Thymus (tissue), 11 donors: ENCODE measurements around the gene FOXR1. TPM values are rescaled to one million over a fixed set of nuclear protein-coding genes. Genes with fewer than 3 reads are reported as not detected.
"Not testable (repeated sequence)": the region's sequence is repeated elsewhere in the genome, so short reads cannot be mapped to it uniquely, and the experiment has no call there.

Experiments
- DNase-seq, 9 donors: peaks; one replicate each; pipeline ENCODE4 v3.0.0-alpha.2; 2013; ENCODE audit warnings: low spot score in 9 of 9, low read depth in 6 of 9, missing footprints in 1 of 9
- H3K27ac ChIP-seq, 2 donors: one replicate each; pipeline ENCODE4 v1.5.1; 2013; ENCODE audit warnings: control low read depth in 1 of 2, low read depth in 1 of 2, low read length in 1 of 2, mild to moderate bottlenecking in 1 of 2, moderate library complexity in 1 of 2
- H3K27me3 ChIP-seq, 2 donors: one replicate each; pipeline ENCODE4 v1.5.1; 2013; ENCODE audit warnings: low read length in 1 of 2; ENCODE audit not compliant: control insufficient read depth in 2 of 2, insufficient read depth in 1 of 2
- H3K36me3 ChIP-seq, 2 donors: one replicate each; pipeline ENCODE4 v1.5.1; 2013; ENCODE audit warnings: low read length in 1 of 2, mild to moderate bottlenecking in 1 of 2, moderate library complexity in 1 of 2; ENCODE audit not compliant: control insufficient read depth in 2 of 2, insufficient read depth in 2 of 2
- H3K4me1 ChIP-seq, 2 donors: one replicate each; pipeline ENCODE4 v1.5.1; 2013; ENCODE audit warnings: low read length in 2 of 2; ENCODE audit not compliant: control insufficient read depth in 2 of 2, insufficient read depth in 2 of 2
- H3K4me3 ChIP-seq, 2 donors: one replicate each; pipeline ENCODE4 v1.5.1; 2013; ENCODE audit warnings: low read length in 2 of 2, control low read depth in 1 of 2, mild to moderate bottlenecking in 1 of 2
- H3K9me3 ChIP-seq, 2 donors: one replicate each; pipeline ENCODE4 v1.5.1; 2013; ENCODE audit warnings: low read length in 1 of 2, mild to moderate bottlenecking in 1 of 2; ENCODE audit not compliant: control insufficient read depth in 2 of 2, insufficient read depth in 1 of 2
- WGBS: extraction: QIAGEN DNeasy Blood & Tissue Kit; methylation state at CpG from one replicate; pipeline ENCODE4 v1.1.7; 2013; 5-methylcytosine and 5-hydroxymethylcytosine counted together
- polyA plus RNA-seq: library from polyadenylated mRNA; stranded (reverse); fragments of 200-250 nt; gene quantifications from one replicate; pipeline ENCODE4 v1.2.3, GENCODE V29; 2013
- total RNA-seq: library from RNA; stranded (reverse); fragments of 120-200 nt; gene quantifications from one replicate; pipeline ENCODE4 v1.2.4, GENCODE V29; 2013
- donor health status: healthy.

Gene FOXR1
- total and polyA plus RNA-seq, 2 donors: 0.19 TPM; not detected in 1

GRCh38 chr11:118957968-118958367 lies 13.6 kb upstream of the FOXR1 start:
- Histone ChIP-seq H3K27ac (no peak overlapping the region), H3K27me3 (peaks cover 0 to 7% of the 10 kb centered on the region in 2 donors), H3K9me3 (no peaks in the 10 kb centered on the region), H3K4me3 (no peak overlapping the region), H3K36me3 (no peaks in the 10 kb centered on the region), H3K4me1 (no peaks in the 10 kb centered on the region)
- no peak for DNase-seq
- 97% methylated on average over 8 of the region's 8 CpGs for WGBS

GRCh38 chr11:118958577-118958976 lies 13.0 kb upstream of the FOXR1 start:
- Histone ChIP-seq H3K27ac (no peak overlapping the region), H3K9me3 (no peaks in the 10 kb centered on the region), H3K4me1 (no peaks in the 10 kb centered on the region), H3K36me3 (no peaks in the 10 kb centered on the region), H3K27me3 (peaks cover 0 to 4% of the 10 kb centered on the region in 2 donors), H3K4me3 (no peak overlapping the region)
- no peak for DNase-seq
- 94% methylated on average over 2 of the region's 2 CpGs for WGBS

GRCh38 chr11:118961189-118961588 lies 10.4 kb upstream of the FOXR1 start:
- DNase-seq: no peak
- no peaks in the 10 kb centered on the region for H3K36me3 ChIP-seq
- 97% methylated on average over 5 of the region's 5 CpGs for WGBS

GRCh38 chr11:118961591-118961990 lies 10.0 kb upstream of the FOXR1 start:
- WGBS: 71% methylated on average over 11 of the region's 11 CpGs
- H3K4me3 ChIP-seq: no peak overlapping the region
- DNase-seq: no peak

More at GRCh38 chr11:118961189-118961588, 10.4 kb upstream of the FOXR1 start:
- no peak overlapping the region for H3K4me3 ChIP-seq
- H3K27ac ChIP-seq: no peak overlapping the region
- H3K4me1 ChIP-seq: no peaks in the 10 kb centered on the region
- H3K27me3 ChIP-seq: no peaks in the 10 kb centered on the region
- H3K9me3 ChIP-seq: no peaks in the 10 kb centered on the region

GRCh38 chr11:118969508-118969907 lies 2.1 kb upstream of the FOXR1 start:
- H3K4me3 ChIP-seq, H3K4me1 ChIP-seq, DNase-seq, H3K27ac ChIP-seq, H3K9me3 ChIP-seq, H3K36me3 ChIP-seq: not testable (repeated sequence)
- 96% methylated on average over 2 of the region's 2 CpGs for WGBS
- H3K27me3 ChIP-seq: peaks cover 0 to 19% of the 10 kb centered on the region in 2 donors

More at GRCh38 chr11:118961591-118961990, 10.0 kb upstream of the FOXR1 start:
- H3K27me3 ChIP-seq: no peaks in the 10 kb centered on the region
- no peaks in the 10 kb centered on the region for H3K9me3 ChIP-seq
- H3K27ac ChIP-seq: no peak overlapping the region
- H3K4me1 ChIP-seq: no peaks in the 10 kb centered on the region
- no peaks in the 10 kb centered on the region for H3K36me3 ChIP-seq

- WGBS: 81% methylated on average over 2 of the region's 2 CpGs
- peaks cover 0 to 3% of the 10 kb centered on the region in 2 donors for H3K4me1 ChIP-seq
- no peak overlapping the region for H3K27ac ChIP-seq
- no peak overlapping the region for H3K4me3 ChIP-seq
- no peak for DNase-seq
- H3K9me3 ChIP-seq: peaks cover 2 to 4% of the 10 kb centered on the region in 2 donors
- H3K36me3 ChIP-seq: no peaks in the 10 kb centered on the region
- peaks cover 0 to 19% of the 10 kb centered on the region in 2 donors for H3K27me3 ChIP-seq
Measured at GRCh38 chr11:118973985-118974384, 2.4 kb downstream of the FOXR1 start.

GRCh38 chr11:118975771-118976709 lies 4.5 kb downstream of the FOXR1 start:
- 96% methylated on average over 15 of the region's 15 CpGs for WGBS
- Histone ChIP-seq H3K4me1 (peaks cover 4 to 18% of the 10 kb centered on the region in 2 donors), H3K4me3 (no peak overlapping the region), H3K36me3 (no peaks in the 10 kb centered on the region), H3K27ac (no peak overlapping the region), H3K27me3 (peaks cover 0 to 13% of the 10 kb centered on the region in 2 donors), H3K9me3 (peaks cover 2 to 4% of the 10 kb centered on the region in 2 donors)
- DNase-seq: no peak

- 20% methylated on average over 9 of the region's 9 CpGs for WGBS
- no peaks in the 10 kb centered on the region for H3K9me3 ChIP-seq
Measured at GRCh38 chr11:118979434-118979833, 7.9 kb downstream of the FOXR1 start.

GRCh38 chr11:118980191-118980881 lies 8.8 kb downstream of the FOXR1 start:
- Histone ChIP-seq H3K27ac (no peak overlapping the region), H3K4me3 (no peak overlapping the region), H3K27me3 (no peaks in the 10 kb centered on the region), H3K4me1 (peaks cover 4 to 18% of the 10 kb centered on the region in 2 donors), H3K36me3 (no peaks in the 10 kb centered on the region), H3K9me3 (no peaks in the 10 kb centered on the region)
- DNase-seq: no peak
- 66% methylated on average over 21 of the region's 21 CpGs for WGBS

More at GRCh38 chr11:118979434-118979833, 7.9 kb downstream of the FOXR1 start:
- Histone ChIP-seq H3K4me3 (no peak overlapping the region), H3K27ac (no peak overlapping the region), H3K36me3 (no peaks in the 10 kb centered on the region), H3K27me3 (no peaks in the 10 kb centered on the region), H3K4me1 (peaks cover 4 to 18% of the 10 kb centered on the region in 2 donors)
- peak in 2 of 9 donors; percentile 10 to 31 for DNase-seq
